Measurements from ENCODE around the gene UBE2J1.

GRCh38 chr6:89372506-89372901 is 20.0 kb upstream of the UBE2J1 start:
- TF ChIP-seq POLR2A (IDR thresholded peaks at IDR 0.05; ENCODE audit: low read depth, low read length) (no peak), TAF1 (IDR thresholded peaks at IDR 0.05; ENCODE audit: low read depth, low read length) (no peak)
